Neutrophil (primary cell): ENCODE data around the gene GMDS.

ENCODE experiments used
- H3K27ac ChIP-seq: fragments of 200-600 bp; sonication (generic); 2 replicates; pipeline ENCODE4 v1.5.1; 2016; ENCODE audit warnings: mild to moderate bottlenecking, moderate library complexity
- H3K27me3 ChIP-seq: fragments of 200-600 bp; sonication (generic); 2 replicates; pipeline ENCODE4 v1.6.0; 2016; ENCODE audit warnings: mild to moderate bottlenecking
- H3K36me3 ChIP-seq: fragments of 200-600 bp; sonication (generic); 2 replicates; pipeline ENCODE4 v1.5.1; 2017
- H3K4me1 ChIP-seq, 2 experiments: fragments of 200-600 bp in 1 of 2; sonication (generic) in 1 of 2; 1 replicate in 1 of 2; 2 replicates in 1 of 2; pipeline versions ENCODE4 v1.5.1 to v1.6.1; 2013 to 2016; ENCODE audit warnings: low read depth in 1 of 2, low read length in 1 of 2, mild to moderate bottlenecking in 1 of 2, moderate library complexity in 1 of 2; ENCODE audit not compliant: control insufficient read depth in 1 of 2, insufficient read depth in 1 of 2
- H3K4me3 ChIP-seq, 2 experiments: fragments of 200-600 bp in 1 of 2; sonication (generic) in 1 of 2; 1 replicate in 1 of 2; 2 replicates in 1 of 2; pipeline ENCODE4 v1.5.1; 2013 to 2016; ENCODE audit warnings: low read depth in 1 of 2, low read length in 1 of 2, mild to moderate bottlenecking in 1 of 2, moderate library complexity in 1 of 2
- H3K9me3 ChIP-seq: fragments of 200-600 bp; sonication (generic); 2 replicates; pipeline ENCODE4 v1.5.1; 2016
- TF ChIP-seq, protein P1 (sequence below): fragments of 200-600 bp; sonication (generic); IDR thresholded peaks from 2 replicates; pipeline ENCODE4 v1.5.1; 2016; ENCODE audit warnings: antibody characterized with exemption

GMDS gene

DNA sequence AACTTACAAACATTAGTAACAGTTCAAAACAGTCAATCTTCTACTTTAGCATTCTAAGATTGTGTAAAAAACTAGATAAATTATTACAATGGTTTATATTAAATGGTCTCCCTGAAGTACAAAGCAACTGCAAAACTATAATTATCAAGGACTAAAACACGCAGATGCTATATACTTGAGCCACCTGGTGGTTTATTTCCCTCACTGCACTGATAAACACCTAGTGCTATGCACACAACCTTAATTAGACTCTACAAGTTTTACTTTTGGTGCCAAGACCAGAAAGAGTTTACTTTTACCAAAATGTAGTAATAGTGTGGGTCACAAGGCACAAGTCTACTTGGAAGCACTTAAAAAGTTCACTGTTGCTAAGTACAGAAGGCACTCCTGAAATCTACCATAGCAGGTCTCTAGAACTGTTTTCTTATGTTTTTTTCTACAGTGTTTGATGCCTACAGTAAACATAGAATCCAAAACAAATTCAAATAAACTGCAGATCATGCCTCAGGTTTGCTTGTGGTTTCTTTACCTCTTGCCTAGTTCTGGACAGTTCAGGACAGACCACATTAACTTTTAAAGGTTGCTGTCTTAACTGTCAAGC is 49.2 kb downstream of the GMDS start:
- Histone ChIP-seq H3K4me1 (peaks cover 0 to 3% of the 10 kb centered on the region in 2 experiments), H3K27me3 (no peaks in the 10 kb centered on the region), H3K36me3 (no peaks in the 10 kb centered on the region), H3K27ac (no peak overlapping the region), H3K4me3 (no peak overlapping the region), H3K9me3 (no peaks in the 10 kb centered on the region)
- TF ChIP-seq, protein P1, sequence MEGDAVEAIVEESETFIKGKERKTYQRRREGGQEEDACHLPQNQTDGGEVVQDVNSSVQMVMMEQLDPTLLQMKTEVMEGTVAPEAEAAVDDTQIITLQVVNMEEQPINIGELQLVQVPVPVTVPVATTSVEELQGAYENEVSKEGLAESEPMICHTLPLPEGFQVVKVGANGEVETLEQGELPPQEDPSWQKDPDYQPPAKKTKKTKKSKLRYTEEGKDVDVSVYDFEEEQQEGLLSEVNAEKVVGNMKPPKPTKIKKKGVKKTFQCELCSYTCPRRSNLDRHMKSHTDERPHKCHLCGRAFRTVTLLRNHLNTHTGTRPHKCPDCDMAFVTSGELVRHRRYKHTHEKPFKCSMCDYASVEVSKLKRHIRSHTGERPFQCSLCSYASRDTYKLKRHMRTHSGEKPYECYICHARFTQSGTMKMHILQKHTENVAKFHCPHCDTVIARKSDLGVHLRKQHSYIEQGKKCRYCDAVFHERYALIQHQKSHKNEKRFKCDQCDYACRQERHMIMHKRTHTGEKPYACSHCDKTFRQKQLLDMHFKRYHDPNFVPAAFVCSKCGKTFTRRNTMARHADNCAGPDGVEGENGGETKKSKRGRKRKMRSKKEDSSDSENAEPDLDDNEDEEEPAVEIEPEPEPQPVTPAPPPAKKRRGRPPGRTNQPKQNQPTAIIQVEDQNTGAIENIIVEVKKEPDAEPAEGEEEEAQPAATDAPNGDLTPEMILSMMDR, result peak; percentile 48

DNA sequence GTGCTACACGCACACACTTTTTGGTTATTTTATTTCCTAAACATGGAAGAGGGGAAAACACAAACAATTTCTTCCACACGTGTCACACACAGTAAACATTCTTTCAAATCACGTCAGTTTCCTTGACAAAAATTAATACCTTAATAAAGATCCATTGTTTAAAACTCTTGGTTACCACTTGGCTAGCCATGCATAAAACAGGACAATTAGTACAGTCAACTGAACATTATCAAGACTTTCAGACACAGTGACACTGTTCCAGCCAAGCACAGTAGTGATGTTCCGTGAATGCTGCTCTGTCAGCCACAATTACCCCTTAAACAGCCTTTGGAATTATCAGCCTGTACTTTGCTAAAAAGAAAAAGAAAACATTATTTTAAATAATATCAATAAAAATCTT is 50.8 kb downstream of the GMDS start:
- H3K4me3 ChIP-seq, result no peak overlapping the region
- H3K9me3 ChIP-seq, result no peaks in the 10 kb centered on the region
- TF ChIP-seq, protein P1, result no peak
- peaks cover 0 to 3% of the 10 kb centered on the region in 2 experiments for H3K4me1 ChIP-seq
- H3K27ac ChIP-seq, result no peak overlapping the region
- no peaks in the 10 kb centered on the region for H3K27me3 ChIP-seq
- no peaks in the 10 kb centered on the region for H3K36me3 ChIP-seq

DNA sequence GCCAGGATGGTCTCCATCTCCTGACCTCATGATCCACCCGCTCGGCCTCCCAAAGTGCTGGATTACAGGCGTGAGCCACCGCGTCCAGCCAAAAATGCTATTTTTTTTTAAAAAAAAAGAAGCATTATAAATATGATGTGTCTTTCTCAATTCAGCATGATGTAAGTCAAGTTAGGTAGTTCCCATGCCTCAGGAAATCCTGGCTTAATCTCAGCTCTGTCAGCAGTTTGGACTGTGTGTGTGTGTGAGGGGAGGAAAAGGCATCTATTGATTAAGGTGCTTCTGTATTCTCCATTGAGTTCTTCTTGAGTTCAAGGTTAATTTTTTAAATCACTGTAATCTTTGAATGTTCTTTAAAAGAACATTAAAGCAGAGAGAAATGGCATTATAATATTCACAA is 51.5 kb downstream of the GMDS start:
- Histone ChIP-seq H3K27me3 (no peaks in the 10 kb centered on the region), H3K4me1 (peaks cover 0 to 3% of the 10 kb centered on the region in 2 experiments), H3K4me3 (no peak overlapping the region), H3K27ac (no peak overlapping the region), H3K36me3 (no peaks in the 10 kb centered on the region), H3K9me3 (no peaks in the 10 kb centered on the region)
- TF ChIP-seq, protein P1, result no peak

DNA sequence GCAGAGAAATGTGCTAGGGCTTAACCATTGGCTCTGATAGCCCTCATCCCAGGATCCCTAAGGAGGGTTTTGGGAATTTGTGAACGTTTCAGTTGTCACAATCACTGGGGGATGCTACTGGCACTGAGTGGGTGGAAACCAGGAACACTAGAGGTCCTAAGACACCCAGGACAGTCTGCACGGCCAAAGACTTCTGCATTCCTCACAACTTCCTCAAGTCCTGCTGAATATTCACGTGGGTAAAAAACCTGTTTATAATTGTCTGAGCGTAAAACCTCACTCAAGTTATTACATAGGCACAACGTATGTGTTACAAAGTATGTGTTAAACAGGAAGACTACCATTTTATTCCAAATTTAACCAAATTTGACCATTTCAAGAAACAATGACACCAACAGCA is 52.4 kb downstream of the GMDS start:
- no peaks in the 10 kb centered on the region for H3K36me3 ChIP-seq
- TF ChIP-seq, protein P1, result no peak
- no peak overlapping the region for H3K4me3 ChIP-seq
- H3K27me3 ChIP-seq, result no peaks in the 10 kb centered on the region
- peaks cover 0 to 3% of the 10 kb centered on the region in 2 experiments for H3K4me1 ChIP-seq
- no peak overlapping the region for H3K27ac ChIP-seq
- H3K9me3 ChIP-seq, result no peaks in the 10 kb centered on the region

DNA sequence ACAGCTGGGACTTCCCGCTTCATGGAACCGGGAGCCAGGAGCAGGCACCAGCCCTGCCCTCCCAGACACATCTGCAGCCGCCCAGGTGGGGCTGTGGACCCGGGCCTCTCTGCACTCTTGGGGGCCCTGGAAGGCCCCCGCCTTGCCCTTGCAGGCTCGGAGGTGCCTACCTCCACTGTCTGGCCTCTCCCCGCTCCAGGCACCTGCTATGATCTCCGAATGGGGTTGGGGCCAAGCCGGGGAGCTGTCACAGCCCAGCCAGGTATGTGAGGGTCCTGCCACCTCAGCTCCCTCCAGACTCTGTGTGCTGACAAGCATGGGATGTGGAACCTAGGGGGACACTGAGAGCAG is 54.0 kb downstream of the GMDS start:
- H3K4me1 ChIP-seq, result peaks cover 0 to 3% of the 10 kb centered on the region in 2 experiments
- no peaks in the 10 kb centered on the region for H3K36me3 ChIP-seq
- TF ChIP-seq, protein P1, result no peak
- H3K27me3 ChIP-seq, result no peaks in the 10 kb centered on the region
- no peaks in the 10 kb centered on the region for H3K9me3 ChIP-seq
- H3K27ac ChIP-seq, result no peak overlapping the region
- no peak overlapping the region for H3K4me3 ChIP-seq
